ENCODE measurements around the gene FUT3. TPM values are rescaled to one million over a fixed set of nuclear protein-coding genes. Genes with fewer than 3 reads are reported as not detected.

The FUT3 gene
- polyA plus RNA-seq, 1 of the 3 experiments (the other 2 are of a cell fraction) = not detected

DNA sequence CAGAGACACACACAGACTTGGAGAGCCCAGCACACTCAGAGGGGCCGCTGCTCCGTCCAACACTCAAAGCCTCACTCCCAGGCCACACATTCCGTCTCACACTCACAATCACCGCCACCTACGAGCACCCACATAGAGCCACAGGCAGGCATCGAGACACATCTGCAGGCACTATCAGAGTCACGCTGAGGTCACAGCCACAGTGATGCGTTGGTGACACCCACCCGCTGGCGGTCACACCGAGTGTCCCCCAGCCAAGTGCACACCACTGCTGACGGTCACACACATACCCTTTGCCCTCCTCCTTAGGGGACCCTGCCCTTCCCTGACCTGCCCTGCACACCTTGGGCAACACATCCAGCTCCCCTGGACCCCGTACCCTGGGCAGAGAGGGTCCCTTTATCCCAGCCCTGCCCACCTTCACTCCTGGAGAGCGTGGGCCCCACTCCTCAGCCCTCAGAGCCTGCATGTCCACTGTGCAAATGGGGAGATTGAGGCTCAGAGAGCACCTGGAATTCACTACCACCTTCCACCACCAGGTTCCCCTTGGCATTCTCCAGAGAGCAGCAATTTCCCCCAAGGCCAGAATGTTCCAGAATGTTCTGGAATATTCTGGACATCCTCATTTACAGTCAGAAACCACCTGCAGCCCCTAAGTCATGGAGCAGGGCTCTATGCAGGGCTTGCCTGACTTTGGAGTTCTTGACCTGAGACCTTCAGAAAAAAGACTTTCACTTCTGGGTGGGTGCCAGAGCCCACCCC, 13.7 kb upstream of the FUT3 start:
- POLR2A ChIA-PET = no interaction called here
- Histone ChIP-seq H3K27ac (ENCODE audit: low read depth in 2 of 2, low read length in 1 of 2) (no peak overlapping the region), H3K36me3 (replicated peaks in 1 of 2; ENCODE audit: control insufficient read depth in 1 of 2, insufficient read depth in 2 of 2, low read length in 1 of 2) (no peaks in the 10 kb centered on the region), H3K27me3 (ENCODE audit: insufficient read depth) (no peaks in the 10 kb centered on the region), H2AFZ (ENCODE audit: low read depth) (no peak overlapping the region), H3K9ac (no peak overlapping the region), H3K4me1 (ENCODE audit: control insufficient read depth in 1 of 2, insufficient read depth in 2 of 2, low read depth in 1 of 2, low read length in 1 of 2) (no peaks in the 10 kb centered on the region), H3K79me2 (ENCODE audit: insufficient read depth) (no peaks in the 10 kb centered on the region), H3K9me3 (no peaks in the 10 kb centered on the region), H3F3A (replicated peaks; ENCODE audit: insufficient read depth) (no peaks in the 10 kb centered on the region), H3K4me2 (no peak overlapping the region), H3K9me2 (no peaks in the 10 kb centered on the region), H4K20me1 (ENCODE audit: insufficient read depth) (no peaks in the 10 kb centered on the region), H3K4me3 (ENCODE audit: low read depth in 2 of 2, low read length in 1 of 2) (no peak overlapping the region)
- peak; percentile 19 for DNase-seq
- WGBS (ENCODE audit: low lambda C conversion rate) = 75% methylated on average over 11 of the region's 14 CpGs
- CTCF ChIA-PET = interaction anchor here (1.3 kb wide), 1 partner anchor 61 kb away, joined by 4 read pairs; no protein-coding TSS in a partner anchor
- TF ChIP-seq EP300 (IDR thresholded peaks at IDR 0.05; ENCODE audit: borderline replicate concordance in 1 of 2, low read depth in 1 of 2, low read length in 1 of 2) (peak in 1 of 2 experiments; percentile 32; a peak in 1 of 4 replicates), RFX5 (IDR thresholded peaks at IDR 0.05; ENCODE audit: low read length) (no peak), CTCF (IDR thresholded peaks at IDR 0.05) (peak; percentile 19; the same call in 1 of the 2 replicates), FOXM1 (IDR thresholded peaks at IDR 0.05; ENCODE audit: low read depth) (no peak)

DNA sequence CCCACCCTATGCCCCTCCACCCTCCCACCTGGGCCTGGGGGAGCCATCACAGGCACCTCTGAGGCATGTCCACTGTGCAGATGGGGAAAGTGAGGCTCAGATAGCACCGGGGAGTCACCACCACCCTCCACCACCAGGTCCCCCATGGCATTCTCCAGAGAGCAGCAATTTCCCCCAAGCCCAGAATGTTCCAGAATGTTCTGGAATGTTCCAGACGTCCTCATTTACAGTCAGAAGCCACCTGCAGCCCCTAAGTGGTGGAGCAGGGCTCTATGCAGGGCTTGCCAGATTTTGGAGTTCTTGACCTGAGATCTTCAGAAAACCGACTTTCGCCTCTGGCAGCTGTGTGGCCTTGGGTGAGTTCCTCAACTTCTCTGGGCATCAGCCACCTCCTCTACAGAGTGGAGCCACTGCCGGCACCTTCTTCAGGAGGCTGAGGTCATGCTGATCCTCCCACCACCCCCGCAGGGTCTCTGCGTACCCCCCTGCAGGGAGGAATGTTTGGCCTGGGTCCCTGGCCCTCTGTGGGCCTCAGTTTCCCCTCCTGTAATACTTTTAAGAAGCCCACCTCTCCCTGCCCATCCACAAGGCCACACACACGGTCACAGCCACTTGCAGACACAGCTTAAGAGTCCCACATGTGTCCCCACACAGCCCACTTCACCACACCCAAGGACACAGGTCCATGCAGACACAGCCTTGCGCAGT, 12.9 kb upstream of the FUT3 start:
- Histone ChIP-seq H2AFZ (ENCODE audit: low read depth) (no peak overlapping the region), H3K4me1 (ENCODE audit: control insufficient read depth in 1 of 2, insufficient read depth in 2 of 2, low read depth in 1 of 2, low read length in 1 of 2) (no peaks in the 10 kb centered on the region), H3K9me2 (no peaks in the 10 kb centered on the region), H3K36me3 (replicated peaks in 1 of 2; ENCODE audit: control insufficient read depth in 1 of 2, insufficient read depth in 2 of 2, low read length in 1 of 2) (no peaks in the 10 kb centered on the region), H3K9me3 (no peaks in the 10 kb centered on the region), H3K4me3 (ENCODE audit: low read depth in 2 of 2, low read length in 1 of 2) (no peak overlapping the region), H3K27ac (ENCODE audit: low read depth in 2 of 2, low read length in 1 of 2) (no peak overlapping the region), H3K4me2 (no peak overlapping the region), H3K79me2 (ENCODE audit: insufficient read depth) (no peaks in the 10 kb centered on the region), H3K27me3 (ENCODE audit: insufficient read depth) (no peaks in the 10 kb centered on the region), H3F3A (replicated peaks; ENCODE audit: insufficient read depth) (no peaks in the 10 kb centered on the region), H3K9ac (no peak overlapping the region), H4K20me1 (ENCODE audit: insufficient read depth) (no peaks in the 10 kb centered on the region)
- DNase-seq = peak; percentile 10
- TF ChIP-seq RXRA (IDR thresholded peaks at IDR 0.05; ENCODE audit: borderline replicate concordance, low read depth) = no peak
- TF ChIP-seq EP300 (IDR thresholded peaks at IDR 0.05; ENCODE audit: borderline replicate concordance in 1 of 2, low read depth in 1 of 2, low read length in 1 of 2) = peak in 1 of 2 experiments; percentile 60; a peak in 2 of 4 replicates
- POLR2A ChIA-PET = no interaction called here
- CTCF ChIA-PET = no interaction called here
- WGBS (ENCODE audit: low lambda C conversion rate) = 3% methylated on average over 3 of the region's 9 CpGs

GRCh38 chr19:5863030-5863665, 11.9 kb upstream of the FUT3 start:
- Histone ChIP-seq H3K9me2 (no peaks in the 10 kb centered on the region), H2AFZ (ENCODE audit: low read depth) (no peak overlapping the region), H3K4me3 (ENCODE audit: low read depth in 2 of 2, low read length in 1 of 2) (no peak overlapping the region), H3K9me3 (no peaks in the 10 kb centered on the region), H4K20me1 (ENCODE audit: insufficient read depth) (no peaks in the 10 kb centered on the region), H3K27ac (ENCODE audit: low read depth in 2 of 2, low read length in 1 of 2) (no peak overlapping the region), H3K4me2 (no peak overlapping the region), H3K27me3 (ENCODE audit: insufficient read depth) (no peaks in the 10 kb centered on the region), H3K36me3 (replicated peaks in 1 of 2; ENCODE audit: control insufficient read depth in 1 of 2, insufficient read depth in 2 of 2, low read length in 1 of 2) (no peaks in the 10 kb centered on the region), H3F3A (replicated peaks; ENCODE audit: insufficient read depth) (no peaks in the 10 kb centered on the region), H3K9ac (no peak overlapping the region), H3K4me1 (ENCODE audit: control insufficient read depth in 1 of 2, insufficient read depth in 2 of 2, low read depth in 1 of 2, low read length in 1 of 2) (no peaks in the 10 kb centered on the region), H3K79me2 (ENCODE audit: insufficient read depth) (no peaks in the 10 kb centered on the region)
- 71% methylated on average over 4 of the region's 11 CpGs for WGBS (ENCODE audit: low lambda C conversion rate)
- POLR2A ChIA-PET = no interaction called here
- CTCF ChIA-PET = no interaction called here
- DNase-seq = peak; percentile 21
- TF ChIP-seq ELF1 (IDR thresholded peaks at IDR 0.05) (no peak), RFX5 (IDR thresholded peaks at IDR 0.05; ENCODE audit: low read length) (no peak), RAD21 (IDR thresholded peaks at IDR 0.05; ENCODE audit: low read length) (no peak), NRF1 (IDR thresholded peaks at IDR 0.05; ENCODE audit: low read depth, low read length) (no peak), JUND (IDR thresholded peaks at IDR 0.05) (no peak), GABPA (IDR thresholded peaks at IDR 0.05; ENCODE audit: low read depth) (no peak), FOXJ3 (CRISPR knock-in tag; IDR thresholded peaks at IDR 0.05) (no peak), MXI1 (IDR thresholded peaks at IDR 0.05; ENCODE audit: low read depth, low read length) (no peak), CTCF (IDR thresholded peaks at IDR 0.05) (no peak), RCOR1 (IDR thresholded peaks at IDR 0.05; ENCODE audit: low read length) (no peak), MAX (IDR thresholded peaks at IDR 0.05; ENCODE audit: low read depth) (no peak)
- TF ChIP-seq, protein P1, sequence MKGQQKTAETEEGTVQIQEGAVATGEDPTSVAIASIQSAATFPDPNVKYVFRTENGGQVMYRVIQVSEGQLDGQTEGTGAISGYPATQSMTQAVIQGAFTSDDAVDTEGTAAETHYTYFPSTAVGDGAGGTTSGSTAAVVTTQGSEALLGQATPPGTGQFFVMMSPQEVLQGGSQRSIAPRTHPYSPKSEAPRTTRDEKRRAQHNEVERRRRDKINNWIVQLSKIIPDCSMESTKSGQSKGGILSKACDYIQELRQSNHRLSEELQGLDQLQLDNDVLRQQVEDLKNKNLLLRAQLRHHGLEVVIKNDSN (IDR thresholded peaks at IDR 0.05; ENCODE audit: borderline replicate concordance, low read depth) = no peak
